HFFc6 (cell line): ENCODE data around the gene DPH2. TPM values are rescaled to one million over a fixed set of nuclear protein-coding genes. Genes with fewer than 3 reads are reported as not detected.
A peak's percentile ranks its signal among the peaks of the same experiment; 100 is the strongest.

ENCODE experiments used
- DNase-seq: peaks from one replicate; pipeline ENCODE4 v3.0.0-alpha.2; 2018
- H3K27ac Mint-ChIP-seq: 2 replicates; pipeline ENCODE4 v1.8.0; 2020; ENCODE audit warnings: mild to moderate bottlenecking, mixed read lengths
- H3K27me3 Mint-ChIP-seq: 2 replicates; pipeline ENCODE4 v1.8.0; 2021; ENCODE audit warnings: mild to moderate bottlenecking, moderate library complexity, mixed read lengths; ENCODE audit not compliant: insufficient read depth
- H3K36me3 Mint-ChIP-seq: 2 replicates; pipeline ENCODE4 v1.8.0; 2021; ENCODE audit warnings: low read depth, mixed read lengths
- H3K4me1 Mint-ChIP-seq: 2 replicates; pipeline ENCODE4 v1.8.0; 2020; ENCODE audit warnings: low read depth, mixed read lengths
- H3K4me3 Mint-ChIP-seq: 2 replicates; pipeline ENCODE4 v1.8.0; 2020; ENCODE audit warnings: mild to moderate bottlenecking, moderate library complexity, mixed read lengths
- H3K9me3 Mint-ChIP-seq: 2 replicates; pipeline ENCODE4 v1.8.0; 2020; ENCODE audit warnings: mild to moderate bottlenecking, mixed read lengths
- CTCF ChIP-seq: fragments of 200-600 bp; sonication (generic); IDR thresholded peaks from 2 replicates; pipeline ENCODE4 v1.5.0; 2021; ENCODE audit warnings: antibody characterized with exemption, mild to moderate bottlenecking
- total RNA-seq, 6 experiments: library from RNA; stranded (reverse); fragmentation: NEBNext Ultra II Directional; extraction: Animal tissue kit (Norgen Biotek cat#: 25700); gene quantifications; 2 replicates in 1 of 6; 3 replicates in 5 of 6; pipeline ENCODE4 v1.2.3, GENCODE V29; 2021

DPH2 gene
- total RNA-seq, 6 experiments from 2014 or later, result 19.1 to 22.7 (median 20.8) TPM

GRCh38 chr1:43977376-43978263 lies 7.8 kb downstream of the DPH2 start:
- Mint-ChIP-seq H3K9me3 (no peaks in the 10 kb centered on the region), H3K4me1 (peaks cover 56% of the 10 kb centered on the region), H3K4me3 (peak overlapping the region; percentile 85), H3K27me3 (peaks cover 4% of the 10 kb centered on the region; the same call in 1 of the 2 replicates), H3K27ac (peak overlapping the region; percentile 79), H3K36me3 (peaks cover 37% of the 10 kb centered on the region)
- no peak for DNase-seq
- no peak for TF ChIP-seq CTCF

- DNase-seq, result no peak
- H3K27me3 Mint-ChIP-seq, result peaks cover 4% of the 10 kb centered on the region; the same call in 1 of the 2 replicates
- peaks cover 62% of the 10 kb centered on the region for H3K4me1 Mint-ChIP-seq
- no peaks in the 10 kb centered on the region for H3K9me3 Mint-ChIP-seq
- peaks cover 42% of the 10 kb centered on the region for H3K36me3 Mint-ChIP-seq
- no peak for TF ChIP-seq CTCF
- H3K4me3 Mint-ChIP-seq, result peak overlapping the region; percentile 85
- H3K27ac Mint-ChIP-seq, result peak overlapping the region; percentile 79; the same call in 1 of the 2 replicates
These were observed 8.4 kb downstream of the DPH2 start for GRCh38 chr1:43978264-43978550.

GRCh38 chr1:43978551-43979260 lies 8.9 kb downstream of the DPH2 start, which contains the start of gene B4GALT2:
Gene B4GALT2, plus strand, starts transcription at chr1:43979210. Its CDS starts 1,951 bp downstream, at chr1:43981161.
- Mint-ChIP-seq H3K9me3 (no peaks in the 10 kb centered on the region), H3K36me3 (peaks cover 46% of the 10 kb centered on the region), H3K27me3 (peaks cover 6% of the 10 kb centered on the region), H3K27ac (peak within 1 kb of the TSS; percentile 87), H3K4me1 (peaks cover 63% of the 10 kb centered on the region), H3K4me3 (peak within 1 kb of the TSS; percentile 92)
- no peak for TF ChIP-seq CTCF
- DNase-seq, result no peak

- Mint-ChIP-seq H3K27me3 (peaks cover 6% of the 10 kb centered on the region), H3K4me3 (no peak overlapping the region), H3K27ac (no peak overlapping the region), H3K4me1 (peaks cover 58% of the 10 kb centered on the region), H3K36me3 (peaks cover 46% of the 10 kb centered on the region), H3K9me3 (no peaks in the 10 kb centered on the region)
- no peak for DNase-seq
- no peak for TF ChIP-seq CTCF
These were observed 9.4 kb downstream of the DPH2 start for GRCh38 chr1:43979261-43979527.

DNA sequence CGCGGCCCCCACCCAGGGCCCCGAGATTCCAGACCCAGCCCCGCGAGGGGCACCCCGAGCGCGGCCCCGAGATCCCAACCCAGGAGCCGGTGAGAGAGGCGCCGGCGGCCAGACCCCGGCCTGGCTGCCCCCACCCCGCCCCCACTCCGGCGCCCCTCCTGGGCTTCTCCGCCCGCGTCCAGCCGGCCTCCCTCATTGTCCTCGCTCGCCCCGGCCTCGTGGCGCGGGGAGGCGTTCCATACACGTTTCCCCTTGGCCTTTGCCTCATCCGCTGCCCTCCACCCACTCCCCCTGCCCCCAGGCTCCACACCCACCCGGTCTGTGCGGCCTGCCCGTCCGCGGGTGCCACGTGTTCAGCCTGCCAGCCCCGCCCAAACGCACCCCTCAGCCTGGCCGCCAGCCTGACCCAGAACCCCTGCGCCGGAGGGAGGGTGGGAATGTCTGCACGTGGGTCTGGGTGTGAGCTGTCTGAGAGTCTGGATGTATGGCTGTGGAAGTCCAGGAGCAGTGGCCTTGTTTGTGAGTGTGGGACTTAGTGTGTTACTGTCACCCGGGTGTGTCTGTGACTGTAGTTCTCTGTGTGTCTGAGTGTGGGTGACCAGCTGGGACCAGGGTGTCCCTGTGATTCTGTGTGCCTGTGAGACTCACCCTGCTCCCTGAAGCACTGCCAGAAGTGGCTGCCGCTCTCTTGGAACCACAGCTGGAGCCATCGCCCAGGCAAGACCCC lies 9.9 kb downstream of the DPH2 start:
- DNase-seq, result peak; percentile 43

More for the DNA sequence above, 9.9 kb downstream of the DPH2 start:
- peaks cover 54% of the 10 kb centered on the region for H3K4me1 Mint-ChIP-seq
- peak overlapping the region; percentile 87 for H3K27ac Mint-ChIP-seq
- peak overlapping the region; percentile 92 for H3K4me3 Mint-ChIP-seq
- no peaks in the 10 kb centered on the region for H3K9me3 Mint-ChIP-seq
- TF ChIP-seq CTCF, result no peak
- peaks cover 6% of the 10 kb centered on the region for H3K27me3 Mint-ChIP-seq
- peaks cover 46% of the 10 kb centered on the region for H3K36me3 Mint-ChIP-seq
